GM19324 (cell line): ENCODE measurements around the gene IFNL2.

Source experiments
- ATAC-seq: cut with Tn5 transposase; IDR thresholded peaks from one replicate; pipeline ENCODE4 v1.9.1; 2021; ENCODE audit warnings: mild to moderate bottlenecking, moderate library complexity; ENCODE audit not compliant: unreplicated experiment, low FRiP score

IFNL2 gene

DNA sequence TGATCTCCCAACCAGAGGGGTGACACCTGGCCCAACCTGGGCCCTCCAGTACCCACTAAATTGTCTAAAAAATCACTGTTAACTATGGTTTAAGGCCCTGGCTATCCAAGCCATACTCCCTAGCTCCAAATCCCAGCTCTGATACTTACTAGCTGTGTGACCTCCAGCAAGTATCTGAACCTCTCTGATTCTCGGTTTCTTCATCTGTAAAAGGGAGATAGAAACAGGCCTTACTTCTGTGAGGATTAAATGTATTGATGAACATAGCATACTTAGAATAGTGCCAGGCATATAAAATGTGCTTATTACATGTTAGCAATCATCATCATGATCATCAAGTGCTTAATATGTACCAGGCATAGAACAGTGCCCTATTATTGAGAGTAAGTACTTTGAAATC, 47.7 kb downstream of the IFNL2 start:
- no peak for ATAC-seq

DNA sequence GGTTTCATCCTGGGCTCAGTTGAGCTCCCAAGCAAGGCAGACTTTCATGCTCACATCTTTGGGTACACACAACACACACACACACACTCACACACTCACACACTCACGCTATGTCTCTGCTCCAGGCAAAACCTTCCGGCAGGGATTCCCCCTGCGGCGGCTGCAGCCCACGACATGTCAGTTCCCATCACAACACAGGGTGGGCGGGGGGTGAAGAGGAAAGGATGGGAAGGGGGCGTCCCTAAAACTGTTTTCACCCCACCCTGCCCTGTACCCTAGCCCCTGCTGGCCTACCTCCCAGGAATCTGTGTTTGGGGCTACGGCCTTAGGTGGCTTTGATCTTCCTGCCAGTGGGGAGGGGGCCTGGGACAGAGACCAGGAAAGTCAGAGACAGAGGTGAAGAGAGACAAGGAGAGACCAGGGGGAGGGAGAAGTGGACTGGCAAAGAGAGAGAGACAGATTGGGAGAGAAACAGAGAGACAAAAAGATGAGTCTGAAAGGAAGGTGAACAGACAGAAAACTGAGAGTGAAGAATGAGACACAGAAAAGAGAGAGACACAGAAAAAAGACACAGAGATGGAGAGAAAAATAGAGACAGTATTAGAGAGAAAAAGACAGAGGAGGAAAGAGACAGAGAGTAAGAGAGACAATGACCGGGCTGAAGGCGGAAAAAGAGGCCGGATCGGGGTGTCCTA, 48.6 kb downstream of the IFNL2 start:
- no peak for ATAC-seq

DNA sequence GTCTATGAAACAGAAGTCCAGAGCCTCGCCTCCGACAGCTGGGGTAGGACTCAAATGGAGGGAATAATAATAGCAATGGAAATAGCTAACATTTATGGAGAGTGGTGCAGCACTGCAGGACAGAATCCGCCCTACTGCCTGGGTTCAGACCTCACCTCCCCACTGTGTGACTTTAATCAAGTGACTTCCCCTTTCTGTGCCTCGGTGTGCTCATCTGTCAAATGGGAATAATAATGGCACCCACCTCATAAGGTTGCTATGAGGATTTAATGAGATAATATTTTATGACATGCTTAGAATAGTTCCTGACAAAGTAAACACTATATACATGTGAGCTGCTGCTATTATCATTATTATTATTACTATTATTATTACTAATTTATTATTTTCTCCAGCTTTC, 49.3 kb downstream of the IFNL2 start:
- no peak for ATAC-seq

DNA sequence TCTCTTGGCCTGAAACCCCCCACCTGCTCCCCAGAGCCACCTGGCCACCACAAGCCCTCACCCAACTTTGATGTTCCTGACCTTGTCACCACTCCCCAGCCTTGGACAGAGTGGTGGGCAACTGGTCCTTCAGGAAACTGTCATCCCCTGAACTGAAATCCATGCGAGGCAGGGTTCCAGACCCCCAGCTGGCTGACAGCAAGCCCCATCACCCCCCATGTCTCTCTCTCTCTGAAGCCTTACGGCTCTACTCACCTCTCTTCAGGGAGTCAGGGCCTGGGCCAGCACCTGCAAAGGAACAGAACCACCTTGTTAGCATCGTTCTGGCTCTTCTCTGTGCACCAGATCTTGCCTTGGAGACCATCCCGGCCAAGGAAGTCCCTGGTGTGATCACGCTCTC, 49.9 kb downstream of the IFNL2 start:
- ATAC-seq = no peak

DNA sequence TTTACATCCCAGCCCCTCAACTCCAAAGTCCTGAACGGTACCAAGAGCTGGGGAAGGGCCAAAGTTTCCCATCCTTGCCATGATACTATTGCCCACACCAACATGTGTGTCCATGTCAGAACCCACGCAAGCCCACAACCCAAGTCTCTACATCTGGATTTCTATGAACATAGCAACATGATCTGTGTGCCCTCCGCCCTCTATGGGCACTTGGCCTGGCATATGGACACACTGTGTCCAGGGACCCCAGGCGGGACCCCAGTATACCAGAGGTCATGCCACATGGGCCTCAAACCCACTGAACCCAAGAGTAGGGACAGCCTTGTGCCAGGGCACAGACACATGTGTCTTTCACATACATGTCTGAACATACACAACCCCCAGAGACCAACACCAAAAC, 50.5 kb downstream of the IFNL2 start:
- no peak for ATAC-seq

DNA sequence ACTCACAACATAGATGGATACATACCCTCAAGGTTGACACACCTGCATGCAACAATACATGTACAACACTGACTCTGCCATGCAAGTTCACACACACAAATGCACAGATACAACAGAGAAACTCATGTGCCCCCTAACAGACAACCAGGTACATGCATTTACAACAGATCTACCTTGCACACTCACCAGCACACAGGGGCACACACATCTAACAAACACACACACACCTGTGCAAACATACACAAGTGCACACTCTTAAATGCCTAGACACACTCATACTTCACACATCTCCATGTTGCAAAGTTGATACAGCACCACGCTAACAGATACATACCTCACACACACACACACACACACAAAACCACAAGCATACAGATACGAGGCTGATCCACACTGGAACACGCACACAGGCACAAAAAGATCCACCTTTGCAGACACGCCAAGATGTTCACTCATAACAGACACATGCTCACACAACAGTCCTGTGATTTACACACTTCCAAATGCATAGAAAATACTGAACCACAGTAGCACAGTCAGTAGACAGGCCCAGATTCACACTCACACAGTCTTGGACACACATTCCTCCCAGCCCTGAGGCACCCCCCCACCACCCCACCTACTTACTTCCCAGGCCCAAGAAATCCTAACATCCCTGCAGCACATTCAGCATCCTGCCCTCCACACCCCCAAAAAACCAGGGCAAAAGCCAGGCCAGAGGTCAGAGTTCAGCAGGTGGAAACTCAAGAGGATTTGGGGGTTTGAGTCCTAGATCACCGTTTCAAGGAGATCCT, 51.1 kb downstream of the IFNL2 start:
- no peak for ATAC-seq
